ENCODE results near the gene NXPH3.

GRCh38 chr17:49603720-49604119 is 28.0 kb downstream of the NXPH3 start:
- no peak for TF ChIP-seq CTCF (IDR thresholded peaks at IDR 0.05)
- TF ChIP-seq POLR2A (IDR thresholded peaks at IDR 0.05): no peak
